ENCODE measurements around the gene USP17L20.
"Not testable (repeated sequence)": the region's sequence is repeated elsewhere in the genome, so short reads cannot be mapped to it uniquely, and the experiment has no call there.

Gene USP17L20, protein sequence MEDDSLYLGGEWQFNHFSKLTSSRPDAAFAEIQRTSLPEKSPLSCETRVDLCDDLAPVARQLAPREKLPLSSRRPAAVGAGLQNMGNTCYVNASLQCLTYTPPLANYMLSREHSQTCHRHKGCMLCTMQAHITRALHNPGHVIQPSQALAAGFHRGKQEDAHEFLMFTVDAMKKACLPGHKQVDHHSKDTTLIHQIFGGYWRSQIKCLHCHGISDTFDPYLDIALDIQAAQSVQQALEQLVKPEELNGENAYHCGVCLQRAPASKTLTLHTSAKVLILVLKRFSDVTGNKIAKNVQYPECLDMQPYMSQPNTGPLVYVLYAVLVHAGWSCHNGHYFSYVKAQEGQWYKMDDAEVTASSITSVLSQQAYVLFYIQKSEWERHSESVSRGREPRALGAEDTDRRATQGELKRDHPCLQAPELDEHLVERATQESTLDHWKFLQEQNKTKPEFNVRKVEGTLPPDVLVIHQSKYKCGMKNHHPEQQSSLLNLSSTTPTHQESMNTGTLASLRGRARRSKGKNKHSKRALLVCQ

DNA sequence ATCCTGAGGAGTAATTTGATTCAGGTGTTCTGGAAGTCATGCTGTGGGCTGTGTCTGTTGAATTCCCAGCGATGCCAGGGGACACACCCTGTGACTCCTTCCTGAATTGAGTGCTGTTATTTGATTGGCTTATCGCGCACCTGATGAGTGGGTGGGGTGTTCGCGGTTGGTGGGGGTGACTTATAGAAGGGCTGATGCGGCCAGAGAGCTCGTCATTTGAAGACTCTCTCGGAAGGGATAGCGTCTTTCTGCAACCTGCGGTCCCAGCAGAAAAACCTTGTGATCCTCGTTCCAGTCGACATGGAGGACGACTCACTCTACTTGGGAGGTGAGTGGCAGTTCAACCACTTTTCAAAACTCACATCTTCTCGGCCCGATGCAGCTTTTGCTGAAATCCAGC lies at the start of gene USP17L20:
Gene USP17L20 (plus strand): TSS at position 301 of the 400 bp plus-strand sequence. CDS start 0 bp downstream, at position 301.
- DNase-seq: not testable (repeated sequence)

DNA sequence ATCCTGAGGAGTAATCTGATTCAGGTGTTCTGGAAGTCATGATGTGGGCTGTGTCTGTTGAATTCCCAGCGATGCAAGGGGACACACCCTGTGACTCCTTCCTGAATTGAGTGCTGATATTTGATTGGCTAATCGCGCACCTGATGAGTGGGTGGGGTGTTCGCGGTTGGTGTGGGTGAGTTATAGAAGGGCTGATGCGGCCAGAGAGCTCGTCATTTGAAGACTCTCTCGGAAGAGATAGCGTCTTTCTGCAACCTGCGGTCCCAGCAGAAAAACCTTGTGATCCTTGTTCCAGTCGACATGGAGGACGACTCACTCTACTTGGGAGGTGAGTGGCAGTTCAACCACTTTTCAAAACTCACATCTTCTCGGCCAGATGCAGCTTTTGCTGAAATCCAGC lies 47.6 kb upstream of the USP17L20 start, which contains the start of gene USP17L10:
Gene USP17L10 (plus strand): TSS at position 301 of the 400 bp plus-strand sequence. CDS start 0 bp downstream, at position 301.
- DNase-seq: not testable (repeated sequence)

DNA sequence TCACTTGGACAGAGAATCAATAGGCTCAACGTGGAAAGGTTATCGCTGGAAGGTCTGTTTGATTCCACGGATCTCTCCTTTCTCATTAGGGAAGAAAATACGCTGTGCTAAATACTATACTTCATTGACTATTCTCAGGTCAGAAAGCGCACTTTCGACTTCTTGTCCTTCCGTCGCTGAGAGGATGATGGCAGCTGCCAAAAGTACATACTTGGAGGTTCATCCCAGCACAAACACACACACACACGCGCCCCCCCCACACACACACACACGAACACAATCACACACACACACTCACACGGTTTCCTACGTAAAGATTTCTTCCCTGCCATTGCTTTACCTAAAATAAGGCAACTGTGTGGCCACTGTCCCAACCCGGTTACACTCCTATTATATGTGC lies 43.2 kb upstream of the USP17L20 start:
- not testable (repeated sequence) for DNase-seq

DNA sequence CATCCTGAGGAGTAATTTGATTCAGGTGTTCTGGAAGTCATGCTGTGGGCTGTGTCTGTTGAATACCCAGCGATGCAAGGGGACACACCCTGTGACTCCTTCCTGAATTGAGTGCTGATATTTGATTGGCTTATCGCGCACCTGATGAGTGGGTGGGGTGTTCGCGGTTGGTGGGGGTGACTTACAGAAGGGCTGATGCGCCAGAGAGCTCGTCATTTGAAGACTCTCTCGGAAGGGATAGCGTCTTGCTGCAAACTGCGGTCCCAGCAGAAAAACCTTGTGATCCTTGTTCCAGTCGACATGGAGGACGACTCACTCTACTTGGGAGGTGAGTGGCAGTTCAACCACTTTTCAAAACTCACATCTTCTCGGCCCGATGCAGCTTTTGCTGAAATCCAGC lies 42.8 kb upstream of the USP17L20 start, which contains the start of gene USP17L11:
Gene USP17L11 (plus strand): TSS at position 301 of the 400 bp plus-strand sequence. CDS start 0 bp downstream, at position 301.
- not testable (repeated sequence) for DNase-seq

DNA sequence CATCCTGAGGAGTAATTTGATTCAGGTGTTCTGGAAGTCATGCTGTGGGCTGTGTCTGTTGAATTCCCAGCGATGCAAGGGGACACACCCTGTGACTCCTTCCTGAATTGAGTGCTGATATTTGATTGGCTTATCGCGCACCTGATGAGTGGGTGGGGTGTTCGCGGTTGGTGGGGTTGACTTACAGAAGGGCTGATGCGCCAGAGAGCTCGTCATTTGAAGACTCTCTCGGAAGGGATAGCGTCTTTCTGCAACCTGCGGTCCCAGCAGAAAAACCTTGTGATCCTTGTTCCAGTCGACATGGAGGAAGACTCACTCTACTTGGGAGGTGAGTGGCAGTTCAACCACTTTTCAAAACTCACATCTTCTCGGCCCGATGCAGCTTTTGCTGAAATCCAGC lies 38.1 kb upstream of the USP17L20 start, which contains the start of gene USP17L12:
Gene USP17L12 (plus strand): TSS at position 301 of the 400 bp plus-strand sequence. CDS start 0 bp downstream, at position 301.
- not testable (repeated sequence) for DNase-seq

DNA sequence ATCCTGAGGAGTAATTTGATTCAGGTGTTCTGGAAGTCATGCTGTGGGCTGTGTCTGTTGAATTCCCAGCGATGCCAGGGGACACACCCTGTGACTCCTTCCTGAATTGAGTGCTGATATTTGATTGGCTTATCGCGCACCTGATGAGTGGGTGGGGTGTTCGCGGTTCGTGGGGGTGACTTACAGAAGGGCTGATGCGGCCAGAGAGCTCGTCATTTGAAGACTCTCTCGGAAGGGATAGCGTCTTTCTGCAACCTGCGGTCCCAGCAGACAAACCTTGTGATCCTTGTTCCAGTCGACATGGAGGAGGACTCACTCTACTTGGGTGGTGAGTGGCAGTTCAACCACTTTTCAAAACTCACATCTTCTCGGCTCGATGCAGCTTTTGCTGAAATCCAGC lies 33.3 kb upstream of the USP17L20 start, which contains the start of gene USP17L13:
Gene USP17L13 (plus strand): TSS at position 301 of the 400 bp plus-strand sequence. CDS start 0 bp downstream, at position 301.
- not testable (repeated sequence) for DNase-seq

DNA sequence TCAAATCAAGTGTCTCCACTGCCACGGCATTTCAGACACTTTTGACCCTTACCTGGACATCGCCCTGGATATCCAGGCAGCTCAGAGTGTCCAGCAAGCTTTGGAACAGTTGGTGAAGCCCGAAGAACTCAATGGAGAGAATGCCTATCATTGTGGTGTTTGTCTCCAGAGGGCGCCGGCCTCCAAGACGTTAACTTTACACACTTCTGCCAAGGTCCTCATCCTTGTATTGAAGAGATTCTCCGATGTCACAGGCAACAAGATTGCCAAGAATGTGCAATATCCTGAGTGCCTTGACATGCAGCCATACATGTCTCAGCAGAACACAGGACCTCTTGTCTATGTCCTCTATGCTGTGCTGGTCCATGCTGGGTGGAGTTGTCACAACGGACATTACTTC lies 27.7 kb upstream of the USP17L20 start:
- not testable (repeated sequence) for DNase-seq

DNA sequence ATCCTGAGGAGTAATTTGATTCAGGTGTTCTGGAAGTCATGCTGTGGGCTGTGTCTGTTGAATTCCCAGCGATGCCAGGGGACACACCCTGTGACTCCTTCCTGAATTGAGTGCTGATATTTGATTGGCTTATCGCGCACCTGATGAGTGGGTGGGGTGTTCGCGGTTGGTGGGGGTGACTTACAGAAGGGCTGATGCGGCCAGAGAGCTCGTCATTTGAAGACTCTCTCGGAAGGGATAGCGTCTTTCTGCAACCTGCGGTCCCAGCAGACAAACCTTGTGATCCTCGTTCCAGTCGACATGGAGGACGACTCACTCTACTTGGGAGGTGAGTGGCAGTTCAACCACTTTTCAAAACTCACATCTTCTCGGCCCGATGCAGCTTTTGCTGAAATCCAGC lies 23.8 kb upstream of the USP17L20 start, which contains the start of gene USP17L15:
Gene USP17L15 (plus strand): TSS at position 301 of the 400 bp plus-strand sequence. CDS start 0 bp downstream, at position 301.
- DNase-seq: not testable (repeated sequence)

DNA sequence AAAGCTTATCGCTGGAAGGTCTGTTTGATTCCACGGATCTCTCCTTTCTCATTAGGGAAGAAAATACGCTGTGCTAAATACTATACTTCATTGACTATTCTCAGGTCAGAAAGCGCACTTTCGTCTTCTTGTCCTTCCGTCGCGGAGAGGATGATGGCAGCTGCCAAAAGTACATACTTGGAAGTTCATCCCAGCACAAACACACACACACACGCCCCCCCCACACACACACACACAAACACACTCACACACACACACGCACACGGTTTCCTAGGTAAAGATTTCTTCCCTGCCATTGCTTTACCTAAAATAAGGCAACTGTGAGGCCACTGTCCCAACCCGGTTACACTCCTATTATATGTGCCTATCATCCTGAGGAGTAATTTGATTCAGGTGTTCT lies 19.5 kb upstream of the USP17L20 start:
- not testable (repeated sequence) for DNase-seq

DNA sequence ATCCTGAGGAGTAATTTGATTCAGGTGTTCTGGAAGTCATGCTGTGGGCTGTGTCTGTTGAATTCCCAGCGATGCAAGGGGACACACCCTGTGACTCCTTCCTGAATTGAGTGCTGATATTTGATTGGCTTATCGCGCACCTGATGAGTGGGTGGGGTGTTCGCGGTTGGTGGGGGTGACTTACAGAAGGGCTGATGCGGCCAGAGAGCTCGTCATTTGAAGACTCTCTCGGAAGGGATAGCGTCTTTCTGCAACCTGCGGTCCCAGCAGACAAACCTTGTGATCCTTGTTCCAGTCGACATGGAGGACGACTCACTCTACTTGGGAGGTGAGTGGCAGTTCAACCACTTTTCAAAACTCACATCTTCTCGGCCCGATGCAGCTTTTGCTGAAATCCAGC lies 14.3 kb upstream of the USP17L20 start, which contains the start of gene USP17L17:
Gene USP17L17 (plus strand): TSS at position 301 of the 400 bp plus-strand sequence. CDS start 0 bp downstream, at position 301.
- DNase-seq: not testable (repeated sequence)

DNA sequence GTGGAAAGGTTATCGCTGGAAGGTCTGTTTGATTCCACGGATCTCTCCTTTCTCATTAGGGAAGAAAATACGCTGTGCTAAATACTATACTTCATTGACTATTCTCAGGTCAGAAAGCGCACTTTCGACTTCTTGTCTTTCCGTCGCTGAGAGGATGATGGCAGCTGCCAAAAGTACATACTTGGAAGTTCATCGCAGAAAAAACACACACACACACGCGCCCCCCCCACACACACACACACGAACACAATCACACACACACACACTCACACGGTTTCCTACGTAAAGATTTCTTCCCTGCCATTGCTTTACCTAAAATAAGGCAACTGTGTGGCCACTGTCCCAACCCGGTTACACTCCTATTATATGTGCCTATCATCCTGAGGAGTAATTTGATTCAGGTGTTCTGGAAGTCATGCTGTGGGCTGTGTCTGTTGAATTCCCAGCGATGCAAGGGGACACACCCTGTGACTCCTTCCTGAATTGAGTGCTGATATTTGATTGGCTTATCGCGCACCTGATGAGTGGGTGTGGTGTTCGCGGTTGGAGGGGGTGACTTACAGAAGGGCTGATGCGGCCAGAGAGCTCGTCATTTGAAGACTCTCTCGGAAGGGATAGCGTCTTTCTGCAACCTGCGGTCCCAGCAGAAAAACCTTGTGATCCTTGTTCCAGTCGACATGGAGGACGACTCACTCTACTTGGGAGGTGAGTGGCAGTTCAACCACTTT lies 9.8 kb upstream of the USP17L20 start, which contains the start of gene USP17L18:
Gene USP17L18 (plus strand): TSS at position 678 of the 728 bp plus-strand sequence. CDS start 0 bp downstream, at position 678.
- DNase-seq: not testable (repeated sequence)

DNA sequence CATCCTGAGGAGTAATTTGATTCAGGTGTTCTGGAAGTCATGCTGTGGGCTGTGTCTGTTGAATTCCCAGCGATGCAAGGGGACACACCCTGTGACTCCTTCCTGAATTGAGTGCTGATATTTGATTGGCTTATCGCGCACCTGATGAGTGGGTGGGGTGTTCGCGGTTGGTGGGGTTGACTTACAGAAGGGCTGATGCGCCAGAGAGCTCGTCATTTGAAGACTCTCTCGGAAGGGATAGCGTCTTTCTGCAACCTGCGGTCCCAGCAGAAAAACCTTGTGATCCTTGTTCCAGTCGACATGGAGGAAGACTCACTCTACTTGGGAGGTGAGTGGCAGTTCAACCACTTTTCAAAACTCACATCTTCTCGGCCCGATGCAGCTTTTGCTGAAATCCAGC lies 4.8 kb upstream of the USP17L20 start, which contains the start of gene USP17L19:
Gene USP17L19 (plus strand): TSS at position 301 of the 400 bp plus-strand sequence. CDS start 0 bp downstream, at position 301.
- DNase-seq: not testable (repeated sequence)

DNA sequence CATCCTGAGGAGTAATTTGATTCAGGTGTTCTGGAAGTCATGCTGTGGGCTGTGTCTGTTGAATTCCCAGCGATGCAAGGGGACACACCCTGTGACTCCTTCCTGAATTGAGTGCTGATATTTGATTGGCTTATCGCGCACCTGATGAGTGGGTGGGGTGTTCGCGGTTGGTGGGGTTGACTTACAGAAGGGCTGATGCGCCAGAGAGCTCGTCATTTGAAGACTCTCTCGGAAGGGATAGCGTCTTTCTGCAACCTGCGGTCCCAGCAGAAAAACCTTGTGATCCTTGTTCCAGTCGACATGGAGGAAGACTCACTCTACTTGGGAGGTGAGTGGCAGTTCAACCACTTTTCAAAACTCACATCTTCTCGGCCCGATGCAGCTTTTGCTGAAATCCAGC lies 4.6 kb downstream of the USP17L20 start, which contains the start of gene USP17L21:
Gene USP17L21 (plus strand): TSS at position 301 of the 400 bp plus-strand sequence. CDS start 0 bp downstream, at position 301.
- DNase-seq: not testable (repeated sequence)

DNA sequence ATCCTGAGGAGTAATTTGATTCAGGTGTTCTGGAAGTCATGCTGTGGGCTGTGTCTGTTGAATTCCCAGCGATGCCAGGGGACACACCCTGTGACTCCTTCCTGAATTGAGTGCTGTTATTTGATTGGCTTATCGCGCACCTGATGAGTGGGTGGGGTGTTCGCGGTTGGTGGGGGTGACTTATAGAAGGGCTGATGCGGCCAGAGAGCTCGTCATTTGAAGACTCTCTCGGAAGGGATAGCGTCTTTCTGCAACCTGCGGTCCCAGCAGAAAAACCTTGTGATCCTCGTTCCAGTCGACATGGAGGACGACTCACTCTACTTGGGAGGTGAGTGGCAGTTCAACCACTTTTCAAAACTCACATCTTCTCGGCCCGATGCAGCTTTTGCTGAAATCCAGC lies 9.4 kb downstream of the USP17L20 start, which contains the start of gene USP17L22:
Gene USP17L22 (plus strand): TSS at position 301 of the 400 bp plus-strand sequence. CDS start 0 bp downstream, at position 301.
- DNase-seq: not testable (repeated sequence)

DNA sequence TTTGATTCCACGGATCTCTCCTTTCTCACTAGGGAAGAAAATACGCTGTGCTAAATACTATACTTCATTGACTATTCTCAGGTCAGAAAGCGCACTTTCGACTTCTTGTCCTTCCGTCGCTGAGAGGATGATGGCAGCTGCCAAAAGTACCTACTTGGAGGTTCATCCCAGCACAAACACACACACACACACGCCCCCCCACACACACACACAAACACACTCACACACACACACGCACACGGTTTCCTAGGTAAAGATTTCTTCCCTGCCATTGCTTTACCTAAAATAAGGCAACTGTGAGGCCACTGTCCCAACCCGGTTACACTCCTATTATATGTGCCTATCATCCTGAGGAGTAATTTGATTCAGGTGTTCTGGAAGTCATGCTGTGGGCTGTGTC lies 13.8 kb downstream of the USP17L20 start:
- DNase-seq: not testable (repeated sequence)

Data from activated CD4-positive, CD25-positive, alpha-beta regulatory T cell (primary cell).